Activated CD4-positive, alpha-beta T cell treated with anti-CD3 and anti-CD28 coated beads for 36 hours (primary cell): ENCODE data around the gene KPNA3. TPM values are rescaled to one million over a fixed set of nuclear protein-coding genes. Genes with fewer than 3 reads are reported as not detected.
"Not testable (repeated sequence)": the region's sequence is repeated elsewhere in the genome, so short reads cannot be mapped to it uniquely, and the experiment has no call there.

ENCODE experiments used
- ATAC-seq: fragments of 200-7000 bp; cut with Tn5 transposase; one replicate; pipeline ENCODE4 v1.10.0; 2021; ENCODE audit warnings: mild to moderate bottlenecking, moderate library complexity
- CTCF ChIA-PET: fragments of 350-600 bp; sonication (Branson Sonifier 250); formaldehyde crosslinking; loops from one replicate; lab custom pipeline; 2021; ENCODE audit warnings: antibody characterized with exemption; lab: Charles Lee
- POLR2A ChIA-PET: fragments of 350-600 bp; sonication (Branson Sonifier 250); formaldehyde crosslinking; loops from one replicate; lab custom pipeline; 2021; ENCODE audit warnings: antibody characterized with exemption, inconsistent platforms; lab: Charles Lee
- DNase-seq: peaks from one replicate; pipeline ENCODE4 v3.0.0-alpha.2; 2020
- H3K27ac Mint-ChIP-seq: one replicate; pipeline ENCODE4 v1.8.0; 2021; ENCODE audit warnings: mixed read lengths
- H3K27me3 Mint-ChIP-seq: one replicate; pipeline ENCODE4 v1.8.0; 2021; ENCODE audit warnings: mixed read lengths
- H3K36me3 Mint-ChIP-seq: one replicate; pipeline ENCODE4 v1.8.0; 2021; ENCODE audit warnings: low read depth, mixed read lengths
- H3K4me1 Mint-ChIP-seq: one replicate; pipeline ENCODE4 v1.8.0; 2021; ENCODE audit warnings: mixed read lengths
- H3K4me3 Mint-ChIP-seq: one replicate; pipeline ENCODE4 v1.8.0; 2021; ENCODE audit warnings: mild to moderate bottlenecking, moderate library complexity, mixed read lengths
- H3K9me3 Mint-ChIP-seq: one replicate; pipeline ENCODE4 v1.8.0; 2021; ENCODE audit warnings: low read depth, mixed read lengths
- intact Hi-C, 2 experiments: fragments of 100-400 bp; cut with DNase I in 1 of 2; cut with micrococcal nuclease in 1 of 2; formaldehyde crosslinking; loops; one replicate each; pipeline versions ENCODE4 v1.14.2 to v1.15.1; 2022 to 2024; cut with DNase I, micrococcal nuclease
- total RNA-seq, 2 experiments: library from RNA; stranded (reverse); gene quantifications; one replicate each; pipeline ENCODE4 v1.2.3, GENCODE V29; 2021

KPNA3 gene
- total RNA-seq, 2 experiments from 2014 or later = 51.7 to 58.0 TPM

DNA sequence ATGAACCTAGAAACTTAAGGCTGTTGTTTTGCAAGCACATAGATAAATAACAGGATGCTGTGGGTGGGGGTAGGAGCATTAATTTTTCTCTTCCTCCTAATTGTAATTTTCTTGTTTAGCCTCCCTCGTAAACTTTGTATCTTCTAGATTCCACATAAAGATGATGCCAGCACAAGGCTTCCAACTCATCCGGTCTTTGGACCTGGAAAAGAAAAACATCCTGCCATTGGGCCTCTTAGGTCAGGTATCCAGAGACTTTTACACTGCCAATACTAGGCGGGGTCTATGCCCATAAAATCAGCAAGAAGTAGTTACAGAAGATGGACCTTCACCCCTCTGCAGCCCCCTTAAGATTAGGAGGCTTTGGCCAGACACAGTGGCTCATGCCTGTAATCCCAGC is 35.4 kb upstream of the KPNA3 start:
- Mint-ChIP-seq H3K4me1 (peaks cover 7% of the 10 kb centered on the region), H3K27ac (no peak overlapping the region), H3K9me3 (peaks cover 10% of the 10 kb centered on the region), H3K4me3 (no peak overlapping the region), H3K36me3 (no peaks in the 10 kb centered on the region), H3K27me3 (no peaks in the 10 kb centered on the region)
- CTCF ChIA-PET = interaction anchor here (0.6 kb wide), 1 partner anchor 507 kb away, joined by 4 read pairs; no protein-coding TSS in a partner anchor
- DNase-seq = no peak
- intact Hi-C loops = no loop called here
- ATAC-seq = no peak
- POLR2A ChIA-PET = no interaction called here

DNA sequence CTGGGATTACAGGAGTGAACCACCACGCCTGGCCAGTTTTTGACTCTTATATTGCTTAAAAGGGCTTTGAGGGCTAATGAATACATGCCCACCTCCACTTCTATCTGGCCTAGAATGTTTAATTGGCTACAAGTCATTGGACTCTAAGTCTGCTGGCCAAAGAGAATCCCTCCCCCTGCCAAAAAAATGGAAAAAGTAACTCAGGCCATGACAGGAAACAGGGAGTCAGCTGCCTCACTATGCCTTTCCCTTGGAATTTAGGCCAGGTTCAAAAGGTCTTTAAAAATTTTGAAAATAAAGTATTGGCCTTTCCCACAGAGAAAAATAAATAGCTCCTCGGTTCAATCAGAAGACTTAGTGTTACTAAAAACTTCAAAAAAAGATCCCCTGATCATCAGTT is 34.9 kb upstream of the KPNA3 start:
- Mint-ChIP-seq H3K36me3 (no peaks in the 10 kb centered on the region), H3K27ac (no peak overlapping the region), H3K4me1 (peaks cover 7% of the 10 kb centered on the region), H3K4me3 (no peak overlapping the region), H3K9me3 (peaks cover 6% of the 10 kb centered on the region), H3K27me3 (no peaks in the 10 kb centered on the region)
- ATAC-seq = no peak
- CTCF ChIA-PET = interaction anchor here (0.6 kb wide), 1 partner anchor 508 kb away, joined by 4 read pairs; no protein-coding TSS in a partner anchor
- POLR2A ChIA-PET = no interaction called here
- intact Hi-C loops = no loop called here
- no peak for DNase-seq

DNA sequence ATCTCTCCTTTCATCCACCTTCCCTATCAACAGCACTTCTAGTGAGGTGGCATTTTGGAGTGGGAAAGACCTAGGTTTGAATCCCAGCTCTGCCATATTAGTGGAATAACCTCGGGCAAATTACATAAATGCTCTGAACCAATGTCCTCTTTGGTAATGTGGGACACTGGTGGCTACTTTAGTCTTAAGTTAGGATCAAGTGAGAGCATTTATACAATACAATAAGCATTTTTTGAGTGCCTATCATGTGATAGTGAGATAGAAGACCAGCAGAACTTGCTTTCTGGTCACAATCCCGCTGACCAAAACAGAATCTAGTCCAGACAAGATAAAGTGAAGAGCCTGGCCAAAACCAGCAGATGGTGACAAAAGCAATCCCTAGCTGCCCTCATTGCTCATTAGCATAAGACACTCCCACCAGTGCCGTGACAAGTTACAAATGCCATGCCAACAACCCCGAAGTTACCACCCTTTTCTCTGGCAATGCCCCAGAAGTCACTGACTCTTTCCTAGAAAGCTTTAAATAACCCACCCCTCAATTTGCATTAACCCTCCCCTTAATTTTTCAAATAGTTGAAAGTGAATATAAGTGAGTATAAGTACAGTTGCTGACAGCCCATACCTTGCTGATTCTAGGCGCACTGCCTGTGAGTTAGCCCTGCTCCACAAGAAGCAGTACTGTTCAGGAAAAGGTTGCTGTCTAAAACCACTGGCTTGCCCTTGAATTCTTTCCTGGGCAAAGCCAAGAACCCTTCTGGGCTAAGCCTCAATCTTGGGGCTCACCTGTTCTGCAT is 28.9 kb upstream of the KPNA3 start:
- ChIA-PET POLR2A (no interaction called here), CTCF (no interaction called here)
- ATAC-seq = no peak
- peaks cover 2% of the 10 kb centered on the region for H3K27me3 Mint-ChIP-seq
- H3K27ac Mint-ChIP-seq = no peak overlapping the region
- H3K36me3 Mint-ChIP-seq = no peaks in the 10 kb centered on the region
- no peaks in the 10 kb centered on the region for H3K4me1 Mint-ChIP-seq
- no peak overlapping the region for H3K4me3 Mint-ChIP-seq
- intact Hi-C loops = no loop called here
- no peaks in the 10 kb centered on the region for H3K9me3 Mint-ChIP-seq
- DNase-seq = no peak

DNA sequence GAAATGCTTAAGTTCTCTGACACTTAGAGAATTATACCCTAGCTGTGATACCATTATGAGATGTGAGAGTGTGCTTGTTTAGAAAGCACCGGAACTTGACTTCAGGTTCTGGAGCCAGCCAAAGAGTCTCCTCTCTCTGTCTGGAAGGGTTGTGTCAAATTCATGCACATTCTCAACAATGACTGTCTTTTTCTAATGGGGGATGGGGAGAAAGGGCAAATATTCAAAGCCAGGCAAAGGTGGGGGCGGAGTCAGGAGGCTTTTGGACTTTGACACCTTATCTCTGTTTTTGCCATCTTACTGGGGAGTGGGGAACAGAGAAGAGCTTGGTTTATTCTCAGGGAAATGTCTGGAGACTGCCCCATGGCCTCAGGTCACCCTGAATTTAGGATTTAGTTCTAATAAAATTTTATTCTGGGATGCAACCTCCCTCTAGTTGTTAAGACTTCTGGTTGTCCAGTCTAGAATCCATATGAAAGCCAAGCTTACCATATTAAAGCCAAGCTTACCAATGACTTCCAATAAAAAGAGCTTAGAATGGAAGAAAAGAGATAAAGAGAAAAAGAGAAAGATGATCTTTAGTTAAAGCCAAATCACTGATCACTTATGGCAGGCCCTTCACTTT is 28.2 kb upstream of the KPNA3 start:
- Mint-ChIP-seq H3K27me3 (peaks cover 2% of the 10 kb centered on the region), H3K36me3 (no peaks in the 10 kb centered on the region), H3K27ac (no peak overlapping the region), H3K9me3 (no peaks in the 10 kb centered on the region), H3K4me3 (no peak overlapping the region), H3K4me1 (no peaks in the 10 kb centered on the region)
- ChIA-PET CTCF (no interaction called here), POLR2A (no interaction called here)
- intact Hi-C loops = no loop called here
- ATAC-seq = no peak
- no peak for DNase-seq

GRCh38 chr13:49816047-49816446 is 23.6 kb upstream of the KPNA3 start:
- H3K27me3 Mint-ChIP-seq, CTCF ChIA-PET, ATAC-seq, H3K27ac Mint-ChIP-seq, H3K36me3 Mint-ChIP-seq, POLR2A ChIA-PET, H3K4me3 Mint-ChIP-seq, H3K4me1 Mint-ChIP-seq, DNase-seq, H3K9me3 Mint-ChIP-seq, intact Hi-C loops: not testable (repeated sequence)

- intact Hi-C loops = no loop called here
- no peak overlapping the region for H3K27ac Mint-ChIP-seq
- no peaks in the 10 kb centered on the region for H3K4me1 Mint-ChIP-seq
- ChIA-PET POLR2A (no interaction called here), CTCF (interaction anchor here (0.6 to 0.7 kb wide), 2 partner anchors 24 to 32 kb away, joined by 3 read pairs; no protein-coding TSS in a partner anchor)
- no peak for DNase-seq
- H3K27me3 Mint-ChIP-seq = peaks cover 2% of the 10 kb centered on the region
- no peak for ATAC-seq
- H3K9me3 Mint-ChIP-seq = no peaks in the 10 kb centered on the region
- no peaks in the 10 kb centered on the region for H3K36me3 Mint-ChIP-seq
- no peak overlapping the region for H3K4me3 Mint-ChIP-seq
Measured at GRCh38 chr13:49814551-49815270, 22.2 kb upstream of the KPNA3 start.

- no peak for DNase-seq
- no peak overlapping the region for H3K27ac Mint-ChIP-seq
- ATAC-seq = no peak
- intact Hi-C loops = no loop called here
- no peaks in the 10 kb centered on the region for H3K36me3 Mint-ChIP-seq
- POLR2A ChIA-PET = no interaction called here
- no peaks in the 10 kb centered on the region for H3K9me3 Mint-ChIP-seq
- no peaks in the 10 kb centered on the region for H3K4me1 Mint-ChIP-seq
- H3K4me3 Mint-ChIP-seq = no peak overlapping the region
- H3K27me3 Mint-ChIP-seq = peaks cover 3% of the 10 kb centered on the region
- CTCF ChIA-PET = no interaction called here
Measured at GRCh38 chr13:49812812-49813211, 20.3 kb upstream of the KPNA3 start.

- DNase-seq (no peak), ATAC-seq (no peak)
- no peaks in the 10 kb centered on the region for H3K36me3 Mint-ChIP-seq
- intact Hi-C loops = no loop called here
- no peak overlapping the region for H3K27ac Mint-ChIP-seq
- POLR2A ChIA-PET = interaction anchor here (0.7 kb wide), 1 partner anchor 35 kb away, joined by 3 read pairs; no protein-coding TSS in a partner anchor
- peaks cover 4% of the 10 kb centered on the region for H3K27me3 Mint-ChIP-seq
- H3K4me1 Mint-ChIP-seq = no peaks in the 10 kb centered on the region
- CTCF ChIA-PET = interaction anchor here (0.5 to 1.0 kb wide), 2 partner anchors 40 to 510 kb away, joined by 3 to 4 read pairs; no protein-coding TSS in a partner anchor
- H3K4me3 Mint-ChIP-seq = no peak overlapping the region
- no peaks in the 10 kb centered on the region for H3K9me3 Mint-ChIP-seq
Measured at GRCh38 chr13:49811527-49811908, 19.0 kb upstream of the KPNA3 start.

DNA sequence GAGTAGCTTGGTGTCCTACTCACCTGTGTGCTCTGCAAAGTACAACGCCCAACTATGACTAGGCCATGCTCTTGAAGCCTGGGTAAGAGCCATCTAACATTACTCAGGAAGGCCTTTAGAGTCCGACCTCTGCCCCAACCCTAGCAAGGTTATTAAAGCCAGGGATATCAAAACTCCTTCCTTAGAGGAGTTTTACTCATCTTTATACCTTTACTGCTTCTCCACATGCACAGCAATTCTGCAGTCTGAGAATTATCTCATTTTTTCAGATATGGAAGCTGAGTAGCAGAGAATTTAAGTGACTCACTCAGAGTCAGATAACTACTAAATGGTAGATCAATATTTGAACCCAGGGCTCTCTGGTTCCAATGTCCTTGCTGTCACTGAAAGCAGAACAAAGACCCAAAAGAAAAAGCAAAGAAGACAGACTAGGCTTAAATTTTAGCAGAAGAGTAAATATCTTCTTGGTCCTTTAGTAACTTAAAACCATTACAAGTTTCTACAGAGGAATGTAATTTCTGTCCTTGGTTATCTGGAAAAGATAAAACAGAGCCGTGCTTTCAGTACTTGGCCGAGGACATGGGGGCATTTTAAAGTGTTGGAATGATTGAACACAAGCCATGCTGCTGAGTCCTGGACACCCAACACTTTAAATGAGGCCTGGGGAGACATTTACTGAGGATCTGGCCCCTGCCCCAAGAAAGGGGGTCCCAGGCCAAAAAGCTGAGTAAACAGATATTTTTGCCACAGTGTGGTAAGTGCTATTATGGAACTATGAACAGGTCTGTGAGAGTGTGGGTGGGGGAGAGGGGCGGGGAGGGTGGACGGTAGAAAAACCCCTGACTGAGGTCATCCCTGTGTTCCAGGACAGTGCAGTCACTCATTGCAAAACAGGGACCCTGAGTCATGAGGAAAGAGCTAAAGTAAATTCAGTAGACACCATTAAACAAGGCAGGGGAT is 18.4 kb upstream of the KPNA3 start:
- ChIA-PET POLR2A (interaction anchor here (0.7 kb wide), 1 partner anchor 34 kb away, joined by 3 read pairs; no protein-coding TSS in a partner anchor), CTCF (interaction anchor here (0.5 to 1.0 kb wide), 3 partner anchors 40 to 509 kb away, joined by 3 to 4 read pairs (median 3); no protein-coding TSS in a partner anchor)
- no peak for ATAC-seq
- Mint-ChIP-seq H3K4me1 (no peaks in the 10 kb centered on the region), H3K4me3 (no peak overlapping the region), H3K9me3 (no peaks in the 10 kb centered on the region), H3K27me3 (peaks cover 6% of the 10 kb centered on the region), H3K36me3 (no peaks in the 10 kb centered on the region), H3K27ac (no peak overlapping the region)
- no peak for DNase-seq
- intact Hi-C loops = no loop called here

- ChIA-PET POLR2A (no interaction called here), CTCF (interaction anchor here (0.6 to 1.9 kb wide), 3 partner anchors 9 to 24 kb away, joined by 3 to 4 read pairs (median 3); no protein-coding TSS in a partner anchor)
- H3K27ac Mint-ChIP-seq = no peak overlapping the region
- H3K4me1 Mint-ChIP-seq = no peaks in the 10 kb centered on the region
- intact Hi-C loops = no loop called here
- H3K36me3 Mint-ChIP-seq = no peaks in the 10 kb centered on the region
- H3K27me3 Mint-ChIP-seq = peaks cover 10% of the 10 kb centered on the region
- DNase-seq = no peak
- no peaks in the 10 kb centered on the region for H3K9me3 Mint-ChIP-seq
- no peak overlapping the region for H3K4me3 Mint-ChIP-seq
- no peak for ATAC-seq
Measured at GRCh38 chr13:49807681-49808080, 15.2 kb upstream of the KPNA3 start.
